ENCODE measurements around the gene COL19A1.
"Not testable (repeated sequence)": the region's sequence is repeated elsewhere in the genome, so short reads cannot be mapped to it uniquely, and the experiment has no call there.

COL19A1 gene

DNA sequence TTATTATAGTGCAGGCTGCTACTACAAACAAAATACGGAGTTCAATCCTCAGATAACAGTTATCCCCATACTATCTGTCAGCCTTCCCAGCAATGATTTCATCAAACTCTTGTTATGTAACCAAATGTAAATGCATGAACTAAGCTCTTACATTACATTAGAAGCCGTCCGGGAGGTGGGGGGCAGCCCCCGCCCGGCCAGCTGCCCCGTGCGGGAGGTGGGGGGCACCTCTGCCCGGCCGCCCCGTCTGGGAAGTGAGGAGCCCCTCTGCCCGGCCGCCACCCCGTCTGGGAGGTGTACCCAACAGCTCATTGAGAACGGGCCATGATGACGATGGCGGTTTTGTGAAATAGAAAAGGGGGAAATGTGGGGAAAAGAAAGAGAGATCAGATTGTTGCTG, 99.6 kb downstream of the COL19A1 start:
- H3K4ac ChIP-seq (ENCODE audit: low read depth in 1 of 2, low read length in 2 of 2); H4K8ac ChIP-seq (ENCODE audit: low read length); H4K91ac ChIP-seq (ENCODE audit: low read length); H3K79me1 ChIP-seq (replicated peaks; ENCODE audit: low read length, poor library complexity, severe bottlenecking); H3K4me3 ChIP-seq (ENCODE audit: insufficient read depth in 1 of 2, low read depth in 1 of 2, low read length in 2 of 2); H3K9me3 ChIP-seq (ENCODE audit: control insufficient read depth, low read length); H3K27ac ChIP-seq (ENCODE audit: low read length, poor library complexity, severe bottlenecking); H2AFZ ChIP-seq (ENCODE audit: low read depth, low read length); H3K4me2 ChIP-seq (ENCODE audit: low read length, poor library complexity, severe bottlenecking); H2BK12ac ChIP-seq (ENCODE audit: low read length in 2 of 2); H3K18ac ChIP-seq (ENCODE audit: low read depth in 1 of 2, low read length in 2 of 2); H3K4me1 ChIP-seq (ENCODE audit: control insufficient read depth, insufficient read depth, low read depth, low read length); H2BK120ac ChIP-seq (ENCODE audit: low read depth, low read length); H3K9ac ChIP-seq (ENCODE audit: low read length); H3K23ac ChIP-seq (ENCODE audit: low read length in 2 of 2); H3K36me3 ChIP-seq (ENCODE audit: control insufficient read depth in 1 of 2, insufficient read depth in 2 of 2, low read depth in 1 of 2, low read length in 2 of 2); DNase-seq; H3K14ac ChIP-seq (ENCODE audit: low read length in 2 of 2); H3K27me3 ChIP-seq (ENCODE audit: control insufficient read depth in 1 of 2, insufficient read depth in 1 of 2, low read length in 2 of 2); H2AK5ac ChIP-seq (ENCODE audit: low read length, severe bottlenecking); H2BK5ac ChIP-seq (ENCODE audit: low read depth, low read length, poor library complexity, severe bottlenecking): not testable (repeated sequence)
- over 99% methylated on average over 16 of the region's 16 CpGs for WGBS
- H2BK15ac ChIP-seq (ENCODE audit: low read depth, poor library complexity, severe bottlenecking), result peak overlapping the region; percentile 7

DNA sequence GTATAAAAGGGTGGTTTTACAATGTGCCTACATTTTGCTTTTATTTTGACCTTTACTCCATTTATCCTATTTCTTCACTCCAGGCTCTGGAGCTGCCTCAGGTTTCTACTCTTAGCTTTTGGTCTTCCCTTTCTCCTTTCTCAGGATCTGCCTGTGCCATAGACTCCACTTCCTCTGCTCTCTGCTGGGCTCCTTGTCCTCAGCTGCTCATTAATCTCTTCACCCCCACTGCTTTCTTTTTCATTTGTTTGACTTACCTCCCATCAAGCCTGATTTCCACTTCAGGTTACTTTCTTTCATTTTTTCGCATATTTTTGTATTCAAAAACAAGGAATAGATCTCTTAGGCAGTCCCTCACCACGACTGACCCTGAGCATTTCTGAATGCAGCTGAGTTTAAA, 106.8 kb downstream of the COL19A1 start:
- no peak overlapping the region for H3K14ac ChIP-seq (ENCODE audit: low read length in 2 of 2)
- H2BK15ac ChIP-seq (ENCODE audit: low read depth, poor library complexity, severe bottlenecking), result no peak overlapping the region
- no peaks in the 10 kb centered on the region for H3K36me3 ChIP-seq (ENCODE audit: control insufficient read depth in 1 of 2, insufficient read depth in 2 of 2, low read depth in 1 of 2, low read length in 2 of 2)
- peak overlapping the region in 1 of 2 experiments; percentile 2 for H2BK12ac ChIP-seq (ENCODE audit: low read length in 2 of 2)
- peak overlapping the region; percentile 34 for H2BK120ac ChIP-seq (ENCODE audit: low read depth, low read length)
- WGBS, result 41% methylated on average over 2 of the region's 2 CpGs
- H3K9me3 ChIP-seq (ENCODE audit: control insufficient read depth, low read length), result no peaks in the 10 kb centered on the region
- no peak overlapping the region for H3K27ac ChIP-seq (ENCODE audit: low read length, poor library complexity, severe bottlenecking)
- H3K4ac ChIP-seq (ENCODE audit: low read depth in 1 of 2, low read length in 2 of 2), result no peak overlapping the region
- no peak for DNase-seq
- no peak overlapping the region for H3K4me3 ChIP-seq (ENCODE audit: insufficient read depth in 1 of 2, low read depth in 1 of 2, low read length in 2 of 2)
- no peak overlapping the region for H3K23ac ChIP-seq (ENCODE audit: low read length in 2 of 2)
- no peak overlapping the region for H2BK5ac ChIP-seq (ENCODE audit: low read depth, low read length, poor library complexity, severe bottlenecking)
- H3K4me2 ChIP-seq (ENCODE audit: low read length, poor library complexity, severe bottlenecking), result no peak overlapping the region
- no peaks in the 10 kb centered on the region for H3K27me3 ChIP-seq (ENCODE audit: control insufficient read depth in 1 of 2, insufficient read depth in 1 of 2, low read length in 2 of 2)
- H3K18ac ChIP-seq (ENCODE audit: low read depth in 1 of 2, low read length in 2 of 2), result peak overlapping the region; percentile 28 to 75
- no peak overlapping the region for H4K8ac ChIP-seq (ENCODE audit: low read length)
- no peaks in the 10 kb centered on the region for H3K79me1 ChIP-seq (replicated peaks; ENCODE audit: low read length, poor library complexity, severe bottlenecking)
- H3K4me1 ChIP-seq (ENCODE audit: control insufficient read depth, insufficient read depth, low read depth, low read length), result peaks cover 1% of the 10 kb centered on the region
- H2AK5ac ChIP-seq (ENCODE audit: low read length, severe bottlenecking), result no peak overlapping the region
- H2AFZ ChIP-seq (ENCODE audit: low read depth, low read length), result no peak overlapping the region
- no peak overlapping the region for H3K9ac ChIP-seq (ENCODE audit: low read length)
- peak overlapping the region; percentile 27 for H4K91ac ChIP-seq (ENCODE audit: low read length)

DNA sequence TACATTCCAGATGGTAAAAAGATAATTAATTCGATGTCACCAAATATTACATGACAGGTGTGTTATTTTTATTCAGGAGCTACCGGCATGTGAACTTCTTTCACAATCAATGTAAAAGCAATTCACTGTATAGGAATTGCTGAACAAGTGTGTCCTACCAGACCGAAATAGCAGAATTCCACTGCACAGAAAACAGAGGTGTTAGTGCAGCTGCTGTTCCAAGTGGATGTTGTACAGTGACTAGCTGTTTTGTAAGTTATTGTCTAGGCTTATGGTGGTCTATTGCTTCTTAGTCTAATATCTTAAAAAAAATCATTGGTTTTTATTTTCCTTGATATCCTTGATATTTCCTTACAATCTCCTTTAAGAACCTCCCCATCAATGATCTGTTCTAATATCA, 107.4 kb downstream of the COL19A1 start:
- no peak overlapping the region for H3K27ac ChIP-seq (ENCODE audit: low read length, poor library complexity, severe bottlenecking)

DNA sequence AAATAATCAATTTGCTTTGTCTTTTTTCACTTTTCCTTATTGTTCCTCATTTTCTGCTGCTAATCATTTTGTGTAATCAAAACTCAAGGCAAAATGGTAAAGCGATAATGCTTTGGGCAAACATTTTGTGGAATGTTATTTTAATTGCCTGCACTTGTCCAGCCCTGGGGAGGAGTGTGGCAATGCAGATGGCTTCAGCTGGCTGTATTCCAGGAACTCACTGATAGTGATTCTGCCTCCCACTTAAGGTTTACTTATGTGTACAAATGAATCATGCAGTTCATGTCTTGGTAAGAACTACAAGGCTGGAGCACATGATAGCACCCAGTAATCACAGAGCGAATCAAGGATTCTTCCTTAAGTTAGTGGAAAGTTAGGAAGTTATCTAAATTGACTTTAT, 107.8 kb downstream of the COL19A1 start:
- Histone ChIP-seq H3K36me3 (ENCODE audit: control insufficient read depth in 1 of 2, insufficient read depth in 2 of 2, low read depth in 1 of 2, low read length in 2 of 2) (no peaks in the 10 kb centered on the region), H2BK5ac (ENCODE audit: low read depth, low read length, poor library complexity, severe bottlenecking) (no peak overlapping the region), H3K79me1 (replicated peaks; ENCODE audit: low read length, poor library complexity, severe bottlenecking) (no peaks in the 10 kb centered on the region), H2BK15ac (ENCODE audit: low read depth, poor library complexity, severe bottlenecking) (no peak overlapping the region), H3K4me2 (ENCODE audit: low read length, poor library complexity, severe bottlenecking) (no peak overlapping the region), H3K23ac (ENCODE audit: low read length in 2 of 2) (no peak overlapping the region), H3K4me3 (ENCODE audit: insufficient read depth in 1 of 2, low read depth in 1 of 2, low read length in 2 of 2) (no peak overlapping the region), H4K91ac (ENCODE audit: low read length) (no peak overlapping the region), H3K4me1 (ENCODE audit: control insufficient read depth, insufficient read depth, low read depth, low read length) (peaks cover 1% of the 10 kb centered on the region), H3K4ac (ENCODE audit: low read depth in 1 of 2, low read length in 2 of 2) (no peak overlapping the region), H3K18ac (ENCODE audit: low read depth in 1 of 2, low read length in 2 of 2) (no peak overlapping the region), H3K14ac (ENCODE audit: low read length in 2 of 2) (no peak overlapping the region), H3K9me3 (ENCODE audit: control insufficient read depth, low read length) (no peaks in the 10 kb centered on the region), H4K8ac (ENCODE audit: low read length) (no peak overlapping the region), H2AFZ (ENCODE audit: low read depth, low read length) (no peak overlapping the region), H3K27me3 (ENCODE audit: control insufficient read depth in 1 of 2, insufficient read depth in 1 of 2, low read length in 2 of 2) (no peaks in the 10 kb centered on the region), H2BK12ac (ENCODE audit: low read length in 2 of 2) (no peak overlapping the region), H2AK5ac (ENCODE audit: low read length, severe bottlenecking) (no peak overlapping the region), H2BK120ac (ENCODE audit: low read depth, low read length) (no peak overlapping the region), H3K27ac (ENCODE audit: low read length, poor library complexity, severe bottlenecking) (no peak overlapping the region), H3K9ac (ENCODE audit: low read length) (no peak overlapping the region)
- WGBS, result 37% methylated on average over 2 of the region's 2 CpGs
- DNase-seq, result peak; percentile 88

More for the DNA sequence above, 107.4 kb downstream of the COL19A1 start:
- Histone ChIP-seq H3K9ac (ENCODE audit: low read length) (no peak overlapping the region), H2BK5ac (ENCODE audit: low read depth, low read length, poor library complexity, severe bottlenecking) (no peak overlapping the region), H3K4me3 (ENCODE audit: insufficient read depth in 1 of 2, low read depth in 1 of 2, low read length in 2 of 2) (no peak overlapping the region), H2BK120ac (ENCODE audit: low read depth, low read length) (no peak overlapping the region), H2BK15ac (ENCODE audit: low read depth, poor library complexity, severe bottlenecking) (no peak overlapping the region), H4K8ac (ENCODE audit: low read length) (no peak overlapping the region), H4K91ac (ENCODE audit: low read length) (no peak overlapping the region), H2BK12ac (ENCODE audit: low read length in 2 of 2) (no peak overlapping the region), H3K18ac (ENCODE audit: low read depth in 1 of 2, low read length in 2 of 2) (no peak overlapping the region), H3K14ac (ENCODE audit: low read length in 2 of 2) (no peak overlapping the region), H3K4ac (ENCODE audit: low read depth in 1 of 2, low read length in 2 of 2) (no peak overlapping the region), H2AFZ (ENCODE audit: low read depth, low read length) (no peak overlapping the region), H3K23ac (ENCODE audit: low read length in 2 of 2) (no peak overlapping the region), H2AK5ac (ENCODE audit: low read length, severe bottlenecking) (no peak overlapping the region), H3K4me2 (ENCODE audit: low read length, poor library complexity, severe bottlenecking) (no peak overlapping the region), H3K27me3 (ENCODE audit: control insufficient read depth in 1 of 2, insufficient read depth in 1 of 2, low read length in 2 of 2) (no peaks in the 10 kb centered on the region), H3K4me1 (ENCODE audit: control insufficient read depth, insufficient read depth, low read depth, low read length) (peaks cover 1% of the 10 kb centered on the region), H3K9me3 (ENCODE audit: control insufficient read depth, low read length) (no peaks in the 10 kb centered on the region), H3K36me3 (ENCODE audit: control insufficient read depth in 1 of 2, insufficient read depth in 2 of 2, low read depth in 1 of 2, low read length in 2 of 2) (no peaks in the 10 kb centered on the region), H3K79me1 (replicated peaks; ENCODE audit: low read length, poor library complexity, severe bottlenecking) (no peaks in the 10 kb centered on the region)
- DNase-seq, result peak; percentile 17
- 87% methylated on average over 2 of the region's 3 CpGs for WGBS

All from mesenchymal stem cell (in vitro differentiated cells and primary cell).